ENCODE results near the gene SMIM22.
"Not testable (repeated sequence)": the region's sequence is repeated elsewhere in the genome, so short reads cannot be mapped to it uniquely, and the experiment has no call there.

Gene SMIM22

GRCh38 chr16:4783251-4783950 is 11.8 kb upstream of the SMIM22 start:
- no peak overlapping the region for H3K4me3 ChIP-seq (ENCODE audit: low read depth, low read length)
- TF ChIP-seq, protein P1, sequence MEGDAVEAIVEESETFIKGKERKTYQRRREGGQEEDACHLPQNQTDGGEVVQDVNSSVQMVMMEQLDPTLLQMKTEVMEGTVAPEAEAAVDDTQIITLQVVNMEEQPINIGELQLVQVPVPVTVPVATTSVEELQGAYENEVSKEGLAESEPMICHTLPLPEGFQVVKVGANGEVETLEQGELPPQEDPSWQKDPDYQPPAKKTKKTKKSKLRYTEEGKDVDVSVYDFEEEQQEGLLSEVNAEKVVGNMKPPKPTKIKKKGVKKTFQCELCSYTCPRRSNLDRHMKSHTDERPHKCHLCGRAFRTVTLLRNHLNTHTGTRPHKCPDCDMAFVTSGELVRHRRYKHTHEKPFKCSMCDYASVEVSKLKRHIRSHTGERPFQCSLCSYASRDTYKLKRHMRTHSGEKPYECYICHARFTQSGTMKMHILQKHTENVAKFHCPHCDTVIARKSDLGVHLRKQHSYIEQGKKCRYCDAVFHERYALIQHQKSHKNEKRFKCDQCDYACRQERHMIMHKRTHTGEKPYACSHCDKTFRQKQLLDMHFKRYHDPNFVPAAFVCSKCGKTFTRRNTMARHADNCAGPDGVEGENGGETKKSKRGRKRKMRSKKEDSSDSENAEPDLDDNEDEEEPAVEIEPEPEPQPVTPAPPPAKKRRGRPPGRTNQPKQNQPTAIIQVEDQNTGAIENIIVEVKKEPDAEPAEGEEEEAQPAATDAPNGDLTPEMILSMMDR (IDR thresholded peaks at IDR 0.05; ENCODE audit: borderline replicate concordance, insufficient read depth, low read depth, low read length), result no peak

GRCh38 chr16:4783951-4784336 is 11.2 kb upstream of the SMIM22 start:
- H3K4me3 ChIP-seq (ENCODE audit: low read depth, low read length), result no peak overlapping the region
- TF ChIP-seq, protein P1 (IDR thresholded peaks at IDR 0.05; ENCODE audit: borderline replicate concordance, insufficient read depth, low read depth, low read length), result no peak

DNA sequence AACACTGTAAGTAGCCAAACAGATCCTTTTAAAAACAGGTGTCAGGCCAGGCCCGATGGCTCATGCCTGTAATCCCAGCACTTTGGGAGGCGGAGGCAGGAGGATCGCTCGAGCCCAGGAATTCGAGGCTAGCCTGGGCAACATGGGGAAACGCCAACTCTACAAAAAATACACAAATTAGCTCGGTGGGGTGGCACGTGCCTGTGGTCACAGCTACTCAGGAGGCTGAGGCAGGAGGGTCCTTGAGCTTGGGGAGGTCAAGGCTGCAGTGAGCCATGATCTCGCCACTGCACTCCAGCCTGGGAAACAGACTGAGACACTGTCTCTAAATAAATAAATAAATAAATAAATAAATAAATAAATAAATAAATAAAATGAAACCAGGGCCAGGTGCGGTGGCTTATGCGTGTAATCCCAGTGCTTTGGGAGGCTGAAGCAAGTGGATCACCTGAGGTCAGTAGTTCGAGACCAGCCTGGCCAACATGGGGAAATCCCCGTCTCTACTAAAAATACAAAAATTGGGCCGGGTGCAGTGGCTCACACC is 10.7 kb upstream of the SMIM22 start:
- not testable (repeated sequence) for H3K4me3 ChIP-seq (ENCODE audit: low read depth, low read length)

DNA sequence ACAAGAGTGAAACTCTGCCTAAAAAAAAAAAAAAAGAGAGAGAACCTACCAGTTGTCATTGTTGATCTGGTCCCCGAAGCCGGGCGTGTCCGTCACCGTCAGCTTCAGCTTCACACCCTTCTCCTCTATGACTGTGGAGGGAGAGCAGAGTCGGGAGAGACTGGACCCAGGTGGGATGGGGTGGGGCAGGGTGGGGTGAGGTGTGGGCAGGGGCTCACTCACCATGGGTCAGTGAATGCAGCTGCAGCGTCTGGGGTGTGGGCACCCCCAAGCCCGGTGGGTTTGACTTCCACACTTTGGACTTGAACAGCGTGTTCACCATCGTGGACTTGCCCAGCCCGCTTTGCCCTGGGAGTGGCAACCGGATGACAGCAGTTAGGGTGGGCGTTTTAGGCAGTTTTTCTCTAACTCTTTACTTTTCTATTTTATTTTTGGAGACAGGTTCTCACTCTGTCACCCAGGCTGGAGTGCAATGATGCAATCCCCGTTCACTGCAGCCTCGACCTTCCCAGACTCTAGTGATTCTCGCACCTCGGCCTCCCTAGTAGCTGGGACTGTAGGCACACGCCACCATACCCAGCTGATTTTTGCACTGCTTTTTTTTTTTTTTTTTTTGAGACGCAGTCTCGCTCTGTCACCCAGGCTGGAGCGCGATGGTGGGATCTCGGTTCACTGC is 9.3 kb upstream of the SMIM22 start:
- no peak overlapping the region for H3K4me3 ChIP-seq (ENCODE audit: low read depth, low read length)
- TF ChIP-seq, protein P1 (IDR thresholded peaks at IDR 0.05; ENCODE audit: borderline replicate concordance, insufficient read depth, low read depth, low read length), result no peak

GRCh38 chr16:4787068-4787467 is 8.1 kb upstream of the SMIM22 start:
- TF ChIP-seq, protein P1 (IDR thresholded peaks at IDR 0.05; ENCODE audit: borderline replicate concordance, insufficient read depth, low read depth, low read length), result no peak
- H3K4me3 ChIP-seq (ENCODE audit: low read depth, low read length), result no peak overlapping the region

DNA sequence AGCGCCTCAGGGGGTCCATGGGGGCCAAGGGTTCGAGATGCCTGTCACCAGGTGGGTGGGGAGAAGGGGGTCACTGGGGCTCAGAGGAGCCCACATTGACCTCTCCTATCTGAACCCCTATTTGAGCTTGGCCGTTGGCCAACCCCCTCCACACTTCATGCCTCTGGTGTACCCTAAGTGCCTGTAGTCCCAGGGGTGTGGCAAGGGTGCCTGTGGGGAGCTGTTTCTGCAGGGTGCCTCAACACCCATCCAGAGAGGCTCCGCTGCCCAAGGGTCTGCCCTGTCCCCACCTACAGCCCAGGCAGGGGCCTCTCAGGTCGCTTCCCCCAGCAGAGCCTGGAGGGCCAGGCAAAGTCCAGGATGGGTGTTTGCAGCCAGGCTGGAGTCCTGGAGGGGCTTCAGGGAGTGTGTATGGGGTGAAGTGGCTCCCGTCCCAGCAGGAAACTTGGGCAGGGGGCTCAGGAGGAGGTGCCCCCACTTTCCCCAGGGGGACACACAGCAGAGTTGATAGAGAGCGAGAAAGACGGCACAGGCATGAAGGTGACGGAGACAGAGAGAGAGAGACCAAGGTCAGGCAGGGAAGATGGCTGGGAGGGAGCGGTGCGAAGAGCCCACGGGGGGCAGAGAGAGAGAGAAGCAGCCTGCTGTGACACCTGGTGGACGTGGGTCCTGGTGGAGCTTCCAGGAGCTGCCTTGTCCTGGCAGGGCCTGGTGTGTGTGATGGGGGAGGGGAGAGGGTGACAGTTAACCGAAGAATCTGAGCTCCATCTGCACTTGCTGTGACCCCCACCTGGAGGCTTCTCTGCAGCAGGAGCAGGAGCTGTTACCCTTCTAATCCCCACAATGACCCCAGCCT is 7.3 kb upstream of the SMIM22 start, which contains the start of gene SEPTIN12:
Gene SEPTIN12, minus strand, starts transcription at position 719 of the 856 bp plus-strand sequence. Its CDS starts 700 bp downstream, at position 19.
- H3K4me3 ChIP-seq (ENCODE audit: low read depth, low read length), result no peak within 1 kb of the TSS
- TF ChIP-seq, protein P1 (IDR thresholded peaks at IDR 0.05; ENCODE audit: borderline replicate concordance, insufficient read depth, low read depth, low read length), result no peak

- no peak overlapping the region for H3K4me3 ChIP-seq (ENCODE audit: low read depth, low read length)
- TF ChIP-seq, protein P1 (IDR thresholded peaks at IDR 0.05; ENCODE audit: borderline replicate concordance, insufficient read depth, low read depth, low read length), result no peak
These were observed 6.7 kb upstream of the SMIM22 start for GRCh38 chr16:4788489-4788889.

Data from GM12875 (cell line).